HepG2 (cell line): ENCODE results near the gene OR8B8.

Source experiments
- KDM1A ChIP-seq: IDR thresholded peaks from 2 replicates; pipeline ENCODE4 v1.6.1; 2016; ENCODE audit warnings: missing compliant biosample characterization
- NR1H2 ChIP-seq: sonication (generic); formaldehyde crosslinking; IDR thresholded peaks from 2 replicates; pipeline ENCODE4 v1.8.1; 2022; ENCODE audit warnings: low read depth, missing genetic modification reagents, borderline replicate concordance
- POLR2A ChIP-seq, 2 experiments: IDR thresholded peaks; 2 replicates each; pipeline ENCODE4 v1.6.1; 2011; ENCODE audit warnings: low read depth in 2 of 2, low read length in 2 of 2, mild to moderate bottlenecking in 1 of 2, moderate library complexity in 1 of 2; ENCODE audit not compliant: insufficient read depth in 1 of 2

GRCh38 chr11:124454552-124454951, 9.1 kb upstream of the OR8B8 start:
- TF ChIP-seq POLR2A (IDR thresholded peaks at IDR 0.05; ENCODE audit: insufficient read depth in 1 of 2, low read depth in 2 of 2, low read length in 2 of 2) (no peak), NR1H2 (CRISPR knock-in tag) (no peak), KDM1A (CRISPR knock-in tag) (no peak)
